Measurements from ENCODE around the gene ZKSCAN1. TPM values are rescaled to one million over a fixed set of nuclear protein-coding genes. Genes with fewer than 3 reads are reported as not detected.
"Not testable (repeated sequence)": the region's sequence is repeated elsewhere in the genome, so short reads cannot be mapped to it uniquely, and the experiment has no call there.

ZKSCAN1 gene
- total RNA-seq, result 173 TPM

- peak; percentile 88 for DNase-seq (ENCODE audit: low spot score)
These were observed at the start of gene ZKSCAN1 for GRCh38 chr7:100015232-100016214. TSS of gene ZKSCAN1 (plus strand) at chr7:100015596. CDS start at chr7:100023507, 7,911 bp downstream.

GRCh38 chr7:99969298-99969697 is 46.1 kb upstream of the ZKSCAN1 start:
- no peak for DNase-seq (ENCODE audit: low spot score)

GRCh38 chr7:99969813-99970212 is 45.6 kb upstream of the ZKSCAN1 start:
- not testable (repeated sequence) for DNase-seq (ENCODE audit: low spot score)

GRCh38 chr7:99971242-99971641 is 44.2 kb upstream of the ZKSCAN1 start:
- DNase-seq (ENCODE audit: low spot score), result no peak

- not testable (repeated sequence) for DNase-seq (ENCODE audit: low spot score)
These were observed 41.6 kb upstream of the ZKSCAN1 start for GRCh38 chr7:99973817-99974216.

- DNase-seq (ENCODE audit: low spot score), result no peak
These were observed 40.7 kb upstream of the ZKSCAN1 start for GRCh38 chr7:99974681-99975080.

GRCh38 chr7:99975782-99976521 is 39.4 kb upstream of the ZKSCAN1 start, which contains the start of gene AZGP1:
TSS of gene AZGP1 (minus strand) at chr7:99976031. CDS start at chr7:99976020, 11 bp downstream.
- DNase-seq (ENCODE audit: low spot score), result peak; percentile 78

- DNase-seq (ENCODE audit: low spot score), result no peak
These were observed 38.8 kb upstream of the ZKSCAN1 start for GRCh38 chr7:99976626-99977025.

- peak; percentile 57 for DNase-seq (ENCODE audit: low spot score)
These were observed 35.6 kb upstream of the ZKSCAN1 start for GRCh38 chr7:99979814-99980225.

- DNase-seq (ENCODE audit: low spot score), result not testable (repeated sequence)
These were observed 34.9 kb upstream of the ZKSCAN1 start for GRCh38 chr7:99980448-99980872.

GRCh38 chr7:99981066-99981465 is 34.3 kb upstream of the ZKSCAN1 start:
- not testable (repeated sequence) for DNase-seq (ENCODE audit: low spot score)

- DNase-seq (ENCODE audit: low spot score), result no peak
These were observed 30.8 kb upstream of the ZKSCAN1 start for GRCh38 chr7:99984593-99984992.

- not testable (repeated sequence) for DNase-seq (ENCODE audit: low spot score)
These were observed 28.1 kb upstream of the ZKSCAN1 start for GRCh38 chr7:99987306-99987705.

- no peak for DNase-seq (ENCODE audit: low spot score)
These were observed 27.6 kb upstream of the ZKSCAN1 start for GRCh38 chr7:99987846-99988245.

GRCh38 chr7:99990460-99990852 is 24.9 kb upstream of the ZKSCAN1 start:
- no peak for DNase-seq (ENCODE audit: low spot score)

- not testable (repeated sequence) for DNase-seq (ENCODE audit: low spot score)
These were observed 23.9 kb upstream of the ZKSCAN1 start for GRCh38 chr7:99991543-99991942.

- no peak for DNase-seq (ENCODE audit: low spot score)
These were observed 22.9 kb upstream of the ZKSCAN1 start for GRCh38 chr7:99992330-99993038.

- DNase-seq (ENCODE audit: low spot score), result no peak
These were observed 20.6 kb upstream of the ZKSCAN1 start for GRCh38 chr7:99994819-99995218.

- DNase-seq (ENCODE audit: low spot score), result no peak
These were observed 18.4 kb upstream of the ZKSCAN1 start for GRCh38 chr7:99996755-99997544.

- DNase-seq (ENCODE audit: low spot score), result peak; percentile 64
These were observed 17.8 kb upstream of the ZKSCAN1 start for GRCh38 chr7:99997545-99998137.
